Trophoblast cell (in vitro differentiated cells and primary cell): Measurements from ENCODE around the gene UBE2G2.

Experiments used
- DNase-seq, 2 donors: peaks; one replicate each; pipeline ENCODE4 v3.0.0-alpha.2; 2016
- H2AFZ ChIP-seq: 2 replicates; pipeline ENCODE4 v1.6.1; 2013; ENCODE audit warnings: low read length, moderate library complexity, mild to moderate bottlenecking; ENCODE audit not compliant: insufficient read depth, poor library complexity
- H2AK5ac ChIP-seq: 2 replicates; pipeline ENCODE4 v1.6.1; 2013; ENCODE audit warnings: mild to moderate bottlenecking, low read length
- H2BK120ac ChIP-seq: 2 replicates; pipeline ENCODE4 v1.6.1; 2013; ENCODE audit warnings: low read length, mild to moderate bottlenecking, moderate library complexity; ENCODE audit not compliant: insufficient read depth, poor library complexity
- H2BK12ac ChIP-seq: 2 replicates; pipeline ENCODE4 v1.6.1; 2013; ENCODE audit warnings: mild to moderate bottlenecking, low read length, moderate library complexity
- H2BK5ac ChIP-seq: 2 replicates; pipeline ENCODE4 v1.6.1; 2013; ENCODE audit warnings: low read length, low read depth, moderate library complexity, mild to moderate bottlenecking; ENCODE audit not compliant: poor library complexity
- H3K14ac ChIP-seq: 2 replicates; pipeline ENCODE4 v1.6.1; 2013; ENCODE audit warnings: mild to moderate bottlenecking, low read length
- H3K18ac ChIP-seq: 2 replicates; pipeline ENCODE4 v1.6.1; 2013; ENCODE audit warnings: mild to moderate bottlenecking, low read length
- H3K23ac ChIP-seq: 2 replicates; pipeline ENCODE4 v1.6.1; 2013; ENCODE audit warnings: low read length
- H3K27ac ChIP-seq: 2 replicates; pipeline ENCODE4 v1.5.1; 2013; ENCODE audit warnings: low read depth, mild to moderate bottlenecking, inconsistent platforms, low read length, moderate library complexity
- H3K27me3 ChIP-seq: 2 replicates; pipeline ENCODE4 v1.6.1; 2013; ENCODE audit warnings: inconsistent platforms, mild to moderate bottlenecking, low read length, moderate library complexity; ENCODE audit not compliant: insufficient read depth
- H3K36me3 ChIP-seq, 2 experiments: 1 replicate in 1 of 2; 2 replicates in 1 of 2; pipeline ENCODE4 v1.6.1; 2013; ENCODE audit warnings: low read length in 2 of 2, mild to moderate bottlenecking in 2 of 2, moderate library complexity in 1 of 2; ENCODE audit not compliant: insufficient read depth in 2 of 2, control insufficient read depth in 1 of 2
- H3K4ac ChIP-seq: 2 replicates; pipeline ENCODE4 v1.6.1; 2013; ENCODE audit warnings: low read depth, mild to moderate bottlenecking, low read length, moderate library complexity
- H3K4me1 ChIP-seq, 2 experiments: 1 replicate in 1 of 2; 2 replicates in 1 of 2; pipeline ENCODE4 v1.6.1; 2013; ENCODE audit warnings: low read length in 2 of 2, mild to moderate bottlenecking in 2 of 2, moderate library complexity in 1 of 2; ENCODE audit not compliant: insufficient read depth in 2 of 2, control insufficient read depth in 1 of 2
- H3K4me2 ChIP-seq: 2 replicates; pipeline ENCODE4 v1.6.1; 2013; ENCODE audit warnings: inconsistent platforms, mild to moderate bottlenecking, low read length, moderate library complexity
- H3K4me3 ChIP-seq: 2 replicates; pipeline ENCODE4 v1.5.1; 2013; ENCODE audit warnings: mild to moderate bottlenecking, low read depth, low read length, inconsistent platforms
- H3K79me1 ChIP-seq: one replicate; pipeline ENCODE4 v1.6.1; 2013; ENCODE audit warnings: low read length
- H3K79me2 ChIP-seq: 2 replicates; pipeline ENCODE4 v1.6.1; 2013; ENCODE audit warnings: low read length, mild to moderate bottlenecking; ENCODE audit not compliant: control insufficient read depth, insufficient read depth, poor library complexity
- H3K9ac ChIP-seq: 2 replicates; pipeline ENCODE4 v1.6.1; 2013; ENCODE audit warnings: mild to moderate bottlenecking, low read length
- H3K9me3 ChIP-seq: 2 replicates; pipeline ENCODE4 v1.6.1; 2013; ENCODE audit warnings: low read depth, mild to moderate bottlenecking, control low read depth, inconsistent platforms, low read length; ENCODE audit not compliant: insufficient read depth
- H4K12ac ChIP-seq: 2 replicates; pipeline ENCODE4 v1.6.1; 2013; ENCODE audit warnings: low read depth, mild to moderate bottlenecking, low read length, moderate library complexity
- H4K8ac ChIP-seq: 2 replicates; pipeline ENCODE4 v1.6.1; 2013; ENCODE audit warnings: low read depth, mild to moderate bottlenecking, low read length, moderate library complexity
- H4K91ac ChIP-seq: one replicate; pipeline ENCODE4 v1.6.1; 2013; ENCODE audit warnings: low read depth, mild to moderate bottlenecking, low read length, moderate library complexity
- WGBS: extraction: QIAGEN DNeasy Blood & Tissue Kit; methylation state at CpG from one replicate; pipeline ENCODE4 v1.1.7; 2013; ENCODE audit warnings: missing lambda C conversion rate; ENCODE audit not compliant: insufficient read length, insufficient coverage; ENCODE audit errors: extremely low coverage; 5-methylcytosine and 5-hydroxymethylcytosine counted together

Gene UBE2G2

GRCh38 chr21:44836666-44837471 lies 35.2 kb upstream of the UBE2G2 start:
- H3K4me1 ChIP-seq: peaks cover 5 to 9% of the 10 kb centered on the region in 2 experiments
- no peak overlapping the region for H3K4ac ChIP-seq
- H3K36me3 ChIP-seq: no peaks in the 10 kb centered on the region
- H2BK120ac ChIP-seq: no peak overlapping the region
- H4K8ac ChIP-seq: no peak overlapping the region
- H3K4me2 ChIP-seq: no peak overlapping the region
- H3K4me3 ChIP-seq: no peak overlapping the region
- no peak overlapping the region for H4K12ac ChIP-seq
- H4K91ac ChIP-seq: no peak overlapping the region
- no peak overlapping the region for H3K18ac ChIP-seq
- no peak overlapping the region for H3K9ac ChIP-seq
- peak overlapping the region; percentile 34 for H2BK12ac ChIP-seq
- peak; percentile 16 to 45 for DNase-seq
- no peaks in the 10 kb centered on the region for H3K79me2 ChIP-seq
- no peaks in the 10 kb centered on the region for H3K27me3 ChIP-seq
- H3K79me1 ChIP-seq: no peaks in the 10 kb centered on the region
- H3K14ac ChIP-seq: peak overlapping the region; percentile 30
- no peak overlapping the region for H2BK5ac ChIP-seq
- H3K9me3 ChIP-seq: no peaks in the 10 kb centered on the region
- no peak overlapping the region for H3K27ac ChIP-seq
- H3K23ac ChIP-seq: no peak overlapping the region
- peak overlapping the region; percentile 54 for H2AFZ ChIP-seq
- no CpG with 5 or more reads among the region's 37 CpGs for WGBS
- no peak overlapping the region for H2AK5ac ChIP-seq

- no peak overlapping the region for H3K23ac ChIP-seq
- no peak for DNase-seq
- H4K91ac ChIP-seq: no peak overlapping the region
- H4K8ac ChIP-seq: no peak overlapping the region
- no peaks in the 10 kb centered on the region for H3K36me3 ChIP-seq
- H3K79me1 ChIP-seq: no peaks in the 10 kb centered on the region
- H3K27me3 ChIP-seq: no peaks in the 10 kb centered on the region
- H3K27ac ChIP-seq: no peak overlapping the region
- H3K4ac ChIP-seq: no peak overlapping the region
- H3K4me2 ChIP-seq: no peak overlapping the region
- no peak overlapping the region for H3K4me3 ChIP-seq
- H2BK120ac ChIP-seq: no peak overlapping the region
- no CpG with 5 or more reads among the region's 3 CpGs for WGBS
- no peak overlapping the region for H3K18ac ChIP-seq
- H4K12ac ChIP-seq: no peak overlapping the region
- H2AK5ac ChIP-seq: no peak overlapping the region
- H2BK12ac ChIP-seq: no peak overlapping the region
- peaks cover 5 to 9% of the 10 kb centered on the region in 2 experiments for H3K4me1 ChIP-seq
- H3K9me3 ChIP-seq: no peaks in the 10 kb centered on the region
- no peak overlapping the region for H3K14ac ChIP-seq
- no peaks in the 10 kb centered on the region for H3K79me2 ChIP-seq
- no peak overlapping the region for H2BK5ac ChIP-seq
- H3K9ac ChIP-seq: no peak overlapping the region
- H2AFZ ChIP-seq: no peak overlapping the region
Measured at GRCh38 chr21:44836349-44836665, 34.7 kb upstream of the UBE2G2 start.

- H3K9ac ChIP-seq: no peak overlapping the region
- H4K91ac ChIP-seq: no peak overlapping the region
Measured at GRCh38 chr21:44835647-44835973, 34.0 kb upstream of the UBE2G2 start.

GRCh38 chr21:44834951-44835646 lies 33.5 kb upstream of the UBE2G2 start:
- no peaks in the 10 kb centered on the region for H3K27me3 ChIP-seq
- H2BK5ac ChIP-seq: no peak overlapping the region
- no peak overlapping the region for H3K23ac ChIP-seq
- no peak overlapping the region for H3K18ac ChIP-seq
- no peak overlapping the region for H2AK5ac ChIP-seq
- no peak for DNase-seq
- no peak overlapping the region for H3K4me3 ChIP-seq
- no peak overlapping the region for H2BK120ac ChIP-seq
- no peak overlapping the region for H3K9ac ChIP-seq
- peaks cover 5 to 9% of the 10 kb centered on the region in 2 experiments for H3K4me1 ChIP-seq
- H3K14ac ChIP-seq: no peak overlapping the region
- H4K12ac ChIP-seq: no peak overlapping the region
- no peaks in the 10 kb centered on the region for H3K79me2 ChIP-seq
- no peak overlapping the region for H2AFZ ChIP-seq
- H3K36me3 ChIP-seq: no peaks in the 10 kb centered on the region
- no CpG with 5 or more reads among the region's 29 CpGs for WGBS
- H3K4me2 ChIP-seq: no peak overlapping the region
- no peak overlapping the region for H4K91ac ChIP-seq
- no peak overlapping the region for H3K27ac ChIP-seq
- H2BK12ac ChIP-seq: no peak overlapping the region
- no peaks in the 10 kb centered on the region for H3K9me3 ChIP-seq
- H4K8ac ChIP-seq: no peak overlapping the region
- no peaks in the 10 kb centered on the region for H3K79me1 ChIP-seq
- no peak overlapping the region for H3K4ac ChIP-seq

More at GRCh38 chr21:44835647-44835973, 34.0 kb upstream of the UBE2G2 start:
- Histone ChIP-seq H4K12ac (no peak overlapping the region), H3K36me3 (no peaks in the 10 kb centered on the region), H2BK120ac (no peak overlapping the region), H2BK12ac (no peak overlapping the region), H3K27ac (no peak overlapping the region), H3K4me2 (no peak overlapping the region), H3K79me1 (no peaks in the 10 kb centered on the region), H3K4ac (no peak overlapping the region), H3K27me3 (no peaks in the 10 kb centered on the region), H3K79me2 (no peaks in the 10 kb centered on the region), H3K14ac (no peak overlapping the region), H4K8ac (no peak overlapping the region), H3K18ac (no peak overlapping the region), H3K4me3 (no peak overlapping the region), H3K23ac (no peak overlapping the region), H2AK5ac (no peak overlapping the region), H2BK5ac (no peak overlapping the region), H3K4me1 (peaks cover 5 to 9% of the 10 kb centered on the region in 2 experiments), H3K9me3 (no peaks in the 10 kb centered on the region), H2AFZ (no peak overlapping the region)
- no CpG with 5 or more reads among the region's 8 CpGs for WGBS
- no peak for DNase-seq
